Progenitor cell of endocrine pancreas (in vitro differentiated cells): ENCODE data around the gene ENAH. TPM values are rescaled to one million over a fixed set of nuclear protein-coding genes. Genes with fewer than 3 reads are reported as not detected.
"Not testable (repeated sequence)": the region's sequence is repeated elsewhere in the genome, so short reads cannot be mapped to it uniquely, and the experiment has no call there.

Experiments used
- DNase-seq: peaks from one replicate; pipeline ENCODE4 v3.0.0; 2021; ENCODE audit warnings: low spot score; ENCODE audit not compliant: unreplicated experiment
- H3K27ac Mint-ChIP-seq: 2 replicates; pipeline ENCODE4 v1.8.0; 2021; ENCODE audit warnings: mild to moderate bottlenecking, moderate library complexity, mixed read lengths
- H3K27me3 Mint-ChIP-seq: 2 replicates; pipeline ENCODE4 v1.8.0; 2021; ENCODE audit warnings: mixed read lengths
- H3K36me3 Mint-ChIP-seq: 2 replicates; pipeline ENCODE4 v1.8.0; 2022; ENCODE audit warnings: mixed read lengths; ENCODE audit not compliant: insufficient read depth
- H3K4me1 Mint-ChIP-seq: 2 replicates; pipeline ENCODE4 v1.8.0; 2021; ENCODE audit warnings: low read depth, mixed read lengths
- H3K4me3 Mint-ChIP-seq: 2 replicates; pipeline ENCODE4 v1.8.0; 2021; ENCODE audit warnings: low read depth, mild to moderate bottlenecking, moderate library complexity, mixed read lengths
- H3K9me3 Mint-ChIP-seq: 2 replicates; pipeline ENCODE4 v1.8.0; 2021; ENCODE audit warnings: low read depth, mixed read lengths
- CTCF ChIP-seq: fragments of 200-600 bp; sonication (generic); IDR thresholded peaks from one replicate; pipeline ENCODE4 v1.5.0; 2021; ENCODE audit warnings: antibody characterized with exemption, mild to moderate bottlenecking; ENCODE audit not compliant: unreplicated experiment
- total RNA-seq: library from RNA; stranded (reverse); gene quantifications from 2 replicates; pipeline ENCODE4 v1.2.1, GENCODE V29; 2021

Gene ENAH
- total RNA-seq, 1 donor from 2014 or later = 217 TPM

- no peaks in the 10 kb centered on the region for H3K27me3 Mint-ChIP-seq
Measured at GRCh38 chr1:225664762-225665161, 11.8 kb upstream of the ENAH start.

GRCh38 chr1:225662155-225662554 is 9.2 kb upstream of the ENAH start:
- Mint-ChIP-seq H3K27me3 (no peaks in the 10 kb centered on the region), H3K4me1 (no peaks in the 10 kb centered on the region), H3K9me3 (no peaks in the 10 kb centered on the region), H3K36me3 (no peaks in the 10 kb centered on the region), H3K4me3 (no peak overlapping the region), H3K27ac (no peak overlapping the region)
- DNase-seq = no peak
- no peak for TF ChIP-seq CTCF

More at GRCh38 chr1:225664762-225665161, 11.8 kb upstream of the ENAH start:
- no peak for TF ChIP-seq CTCF
- Mint-ChIP-seq H3K4me3 (no peak overlapping the region), H3K27ac (no peak overlapping the region), H3K4me1 (no peaks in the 10 kb centered on the region), H3K36me3 (no peaks in the 10 kb centered on the region), H3K9me3 (no peaks in the 10 kb centered on the region)
- DNase-seq = no peak

- no peak for TF ChIP-seq CTCF
- DNase-seq = no peak
- Mint-ChIP-seq H3K27me3 (no peaks in the 10 kb centered on the region), H3K4me3 (no peak overlapping the region), H3K4me1 (no peaks in the 10 kb centered on the region), H3K27ac (no peak overlapping the region), H3K9me3 (no peaks in the 10 kb centered on the region), H3K36me3 (no peaks in the 10 kb centered on the region)
Measured at GRCh38 chr1:225660544-225660946, 7.6 kb upstream of the ENAH start.

GRCh38 chr1:225658041-225658440 is 5.1 kb upstream of the ENAH start:
- Mint-ChIP-seq H3K27ac (no peak overlapping the region), H3K4me3 (no peak overlapping the region)

GRCh38 chr1:225657462-225657989 is 4.6 kb upstream of the ENAH start:
- no peaks in the 10 kb centered on the region for H3K36me3 Mint-ChIP-seq
- DNase-seq = no peak
- H3K4me1 Mint-ChIP-seq = peaks cover 2% of the 10 kb centered on the region
- no peak overlapping the region for H3K4me3 Mint-ChIP-seq
- H3K27ac Mint-ChIP-seq = no peak overlapping the region
- H3K27me3 Mint-ChIP-seq = no peaks in the 10 kb centered on the region
- TF ChIP-seq CTCF = no peak
- no peaks in the 10 kb centered on the region for H3K9me3 Mint-ChIP-seq

More at GRCh38 chr1:225658041-225658440, 5.1 kb upstream of the ENAH start:
- TF ChIP-seq CTCF = no peak
- DNase-seq = no peak
- Mint-ChIP-seq H3K36me3 (no peaks in the 10 kb centered on the region), H3K9me3 (no peaks in the 10 kb centered on the region), H3K4me1 (peaks cover 2% of the 10 kb centered on the region), H3K27me3 (no peaks in the 10 kb centered on the region)

- H3K36me3 Mint-ChIP-seq, H3K4me3 Mint-ChIP-seq, H3K27ac Mint-ChIP-seq, H3K9me3 Mint-ChIP-seq, H3K4me1 Mint-ChIP-seq, H3K27me3 Mint-ChIP-seq, DNase-seq: not testable (repeated sequence)
Measured at GRCh38 chr1:225656259-225656655, 3.3 kb upstream of the ENAH start.
